NCI-H526 (cell line): ENCODE results near the gene STPG1.

Experiments
- DNase-seq, 2 experiments: peaks; one replicate each; lab custom pipeline; 2025; lab: John Stamatoyannopoulos, UW

The STPG1 gene

DNA sequence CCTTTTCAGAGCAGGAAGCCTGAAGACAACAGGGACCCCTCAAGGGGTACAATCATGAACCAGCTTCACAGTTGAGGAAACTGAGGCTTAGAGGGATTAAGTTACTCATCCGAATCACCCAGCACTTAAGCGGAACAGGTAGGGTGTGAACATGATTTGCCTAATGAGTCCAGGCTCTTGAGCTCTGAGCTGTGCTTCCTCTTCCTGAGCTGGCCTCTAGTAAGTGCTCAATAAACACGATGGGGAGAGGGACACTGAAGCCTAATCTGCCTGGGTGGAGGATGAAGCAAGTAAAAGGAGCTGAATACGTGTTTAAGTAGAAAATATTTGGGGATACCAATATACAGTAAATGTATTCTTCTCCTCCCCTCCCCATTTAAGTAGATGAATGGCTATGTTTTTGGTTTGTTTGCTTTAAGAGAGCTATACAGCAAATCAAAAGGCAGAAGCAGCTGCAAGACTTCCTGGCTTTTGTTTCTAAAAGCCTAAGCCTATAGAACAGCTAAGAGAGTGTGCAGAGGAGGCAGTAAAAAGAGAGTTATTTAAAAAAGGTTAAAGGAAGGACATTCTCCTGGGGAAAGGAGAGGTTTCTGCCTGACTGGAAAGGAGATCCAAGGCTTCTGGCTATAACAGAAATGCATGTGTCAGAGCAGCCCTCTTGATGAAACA, 20.5 kb downstream of the STPG1 start:
- no peak for DNase-seq

DNA sequence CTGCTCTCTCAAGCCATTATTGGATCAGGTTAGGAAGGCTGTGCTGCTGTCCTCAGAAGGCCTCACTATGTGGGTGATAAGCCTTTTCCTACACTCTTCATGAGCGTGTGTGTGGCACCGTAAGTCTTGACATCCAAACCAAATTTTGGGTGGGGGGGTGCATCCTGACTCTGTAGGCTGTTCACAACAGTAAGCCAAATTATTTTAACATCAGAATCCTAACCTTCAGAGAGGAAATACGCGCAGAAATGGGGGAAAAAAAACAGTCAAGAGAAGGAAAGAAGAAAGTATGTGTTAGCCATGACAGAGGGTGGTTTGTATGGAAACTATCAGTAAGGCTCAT, 21.0 kb downstream of the STPG1 start:
- no peak for DNase-seq

DNA sequence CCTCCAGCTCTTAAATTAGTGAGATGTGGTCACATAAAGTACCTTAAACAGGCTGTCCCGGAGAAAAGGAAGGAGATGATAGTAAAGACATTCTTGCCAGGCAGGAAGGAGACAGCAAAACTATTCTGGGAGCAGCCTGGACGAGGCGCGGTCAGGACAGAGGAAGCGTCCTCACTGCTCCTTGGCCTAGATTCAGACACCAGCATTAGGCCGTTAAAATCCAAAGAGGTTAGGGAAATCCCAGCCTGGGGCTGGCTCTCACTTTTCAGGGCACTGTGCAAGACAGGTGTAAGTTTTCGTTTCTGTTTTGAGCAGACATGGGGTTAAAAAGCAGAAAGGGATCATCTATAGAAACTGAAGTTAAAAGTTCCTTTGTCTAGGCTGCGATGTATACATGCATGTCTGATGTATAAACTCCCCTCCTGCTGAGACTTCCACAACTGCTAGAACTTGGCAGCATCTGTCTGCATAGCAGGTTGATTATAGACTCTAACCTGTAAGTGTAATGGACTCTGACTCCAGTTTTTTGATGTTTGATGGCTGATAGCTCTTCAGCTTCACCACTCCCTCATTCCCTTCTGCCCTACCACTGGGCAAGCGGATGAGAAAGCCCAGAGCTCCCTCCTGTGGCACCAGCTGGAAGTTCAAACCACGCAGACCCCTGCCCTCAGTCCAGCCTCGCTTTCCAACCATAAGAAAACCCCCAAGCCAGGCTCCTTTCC, 21.5 kb downstream of the STPG1 start:
- DNase-seq = peak; percentile 25 to 84

GRCh38 chr1:24390924-24391782, 22.4 kb downstream of the STPG1 start:
- DNase-seq = peak; percentile 62 to 84

GRCh38 chr1:24389231-24389678, 24.3 kb downstream of the STPG1 start:
- no peak for DNase-seq

GRCh38 chr1:24388331-24388885, 25.2 kb downstream of the STPG1 start:
- DNase-seq = no peak

DNA sequence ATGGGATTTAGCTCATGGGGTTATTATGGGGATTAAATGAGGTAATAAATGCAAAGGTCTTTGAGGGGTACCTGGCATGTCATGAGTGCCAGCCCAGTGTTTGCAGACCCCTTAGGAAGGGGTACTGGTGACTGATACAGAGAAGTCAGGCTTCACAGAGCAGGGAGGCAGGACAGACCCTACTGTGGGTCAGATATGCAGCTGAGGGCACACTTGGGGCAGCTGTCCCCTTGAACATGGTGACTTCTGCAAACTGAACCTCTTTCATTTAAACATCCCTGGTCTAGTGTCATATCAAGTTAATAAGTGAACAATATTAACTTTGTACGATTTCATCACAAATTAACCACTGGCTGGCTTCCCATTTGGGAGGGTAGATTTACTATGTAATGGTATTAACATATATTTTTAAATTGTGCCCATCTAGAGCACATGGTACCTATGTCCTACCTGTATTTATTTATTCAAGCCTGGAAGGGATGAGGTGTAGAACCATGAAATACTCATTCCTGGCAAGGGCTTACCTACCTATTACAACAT, 25.9 kb downstream of the STPG1 start:
- DNase-seq = no peak

GRCh38 chr1:24386931-24387330, 26.7 kb downstream of the STPG1 start:
- DNase-seq = no peak

- peak; percentile 80 to 82 for DNase-seq
These were observed 27.3 kb downstream of the STPG1 start for GRCh38 chr1:24386241-24386640.

GRCh38 chr1:24385160-24385940, 28.2 kb downstream of the STPG1 start:
- DNase-seq = peak in 1 of 2 experiments; percentile 19

DNA sequence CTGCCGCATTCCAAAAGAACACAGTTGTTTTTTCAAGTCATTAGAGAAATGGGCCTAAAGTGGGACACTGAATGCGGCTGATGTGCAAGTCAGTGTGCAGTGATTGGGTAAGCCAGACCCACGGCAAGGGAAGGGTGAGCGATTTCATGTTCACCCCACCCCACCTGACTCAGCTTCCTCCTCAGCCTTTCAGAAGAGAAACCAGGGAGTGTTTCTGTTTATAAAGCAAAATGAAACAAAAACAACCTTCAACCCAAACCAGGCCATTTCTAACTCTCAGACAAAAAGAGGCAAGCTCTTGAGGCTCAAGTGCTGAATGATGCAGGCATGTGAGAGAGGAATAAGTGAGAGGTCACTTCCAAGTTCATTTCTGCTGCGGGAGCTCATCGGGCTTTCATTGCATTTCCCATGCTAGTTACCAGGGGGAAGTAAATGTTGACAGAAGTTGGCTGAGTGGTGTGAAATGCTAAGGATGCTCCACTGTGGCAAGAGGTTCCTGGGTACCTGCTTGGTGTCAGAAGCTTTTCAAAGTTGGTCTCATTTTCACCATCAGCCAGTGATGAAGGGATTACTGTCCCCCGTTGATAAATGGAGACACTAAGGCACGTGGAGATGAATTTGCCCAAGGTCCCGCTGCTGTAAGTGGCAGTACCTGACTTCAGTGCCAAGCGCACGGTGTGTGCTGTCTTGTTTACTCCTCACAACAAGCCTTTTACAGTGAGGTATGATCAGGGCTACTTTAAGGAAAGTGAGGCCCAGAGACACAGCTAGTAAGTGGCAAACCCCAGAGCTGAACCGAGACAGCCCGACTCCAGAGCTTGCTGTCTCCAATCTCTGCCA, 29.1 kb downstream of the STPG1 start:
- no peak for DNase-seq

- DNase-seq = no peak
These were observed 30.1 kb downstream of the STPG1 start for GRCh38 chr1:24383381-24383940.

DNA sequence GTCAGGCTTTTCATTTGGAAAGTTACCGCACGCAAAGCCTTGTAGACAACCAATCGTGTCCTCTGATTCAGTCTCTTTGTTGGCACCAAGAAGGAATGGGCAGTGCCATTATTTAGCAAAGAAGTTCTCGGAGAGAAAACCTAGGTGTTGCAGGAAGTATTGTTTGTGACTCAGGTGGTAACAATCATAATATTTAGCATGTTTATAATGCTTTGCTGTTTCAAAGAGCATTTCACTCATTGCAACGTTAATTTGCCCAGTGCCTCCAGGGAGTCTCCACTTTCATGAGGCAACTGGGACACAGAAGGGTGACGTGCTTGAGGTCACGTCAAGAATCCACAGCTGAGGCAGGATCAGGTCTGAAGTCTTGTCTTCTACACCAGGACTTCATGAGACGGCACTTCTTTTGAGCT, 31.4 kb downstream of the STPG1 start:
- DNase-seq = no peak

DNA sequence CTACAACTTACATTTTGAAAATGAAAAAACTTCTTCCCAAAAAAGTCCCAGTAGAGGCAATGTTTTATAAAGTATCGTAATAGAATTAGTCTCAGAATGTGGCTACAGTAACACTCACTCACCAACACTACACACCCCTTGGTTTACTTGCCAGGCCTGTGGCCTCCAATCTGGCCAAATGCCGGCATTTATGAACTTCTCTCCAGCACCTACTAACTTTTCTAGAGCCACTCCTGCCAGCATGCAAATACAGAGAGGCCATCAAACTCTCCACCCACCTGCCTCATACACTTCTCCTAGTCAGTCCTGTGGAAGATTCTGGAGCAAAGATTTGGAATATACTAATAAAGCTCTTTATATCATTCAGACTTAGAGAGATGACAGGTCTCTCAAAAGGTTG, 32.3 kb downstream of the STPG1 start:
- no peak for DNase-seq

DNA sequence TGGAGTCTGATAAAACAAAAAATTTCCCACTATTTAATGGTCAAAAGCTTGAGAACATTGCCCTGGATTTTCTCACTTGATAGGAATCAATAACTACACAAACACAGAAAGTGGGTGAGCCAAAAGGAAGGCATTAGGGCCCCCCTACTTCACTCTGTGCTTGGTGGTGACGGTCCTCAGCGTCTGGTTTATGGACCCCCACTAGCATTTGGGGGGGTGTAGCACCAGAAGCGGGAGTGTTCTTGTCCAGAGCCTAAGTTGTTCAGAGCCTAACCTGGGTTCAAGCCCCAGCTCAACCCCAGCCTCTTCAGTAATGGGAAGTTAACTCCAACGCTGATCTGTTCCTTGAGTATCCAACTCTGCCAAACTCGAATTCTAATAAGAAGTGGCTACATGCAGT, 33.1 kb downstream of the STPG1 start:
- DNase-seq = no peak

GRCh38 chr1:24379733-24380315, 33.8 kb downstream of the STPG1 start:
- no peak for DNase-seq

- no peak for DNase-seq
These were observed 38.4 kb downstream of the STPG1 start for GRCh38 chr1:24374891-24375786.

GRCh38 chr1:24373710-24374109, 39.9 kb downstream of the STPG1 start:
- no peak for DNase-seq

DNA sequence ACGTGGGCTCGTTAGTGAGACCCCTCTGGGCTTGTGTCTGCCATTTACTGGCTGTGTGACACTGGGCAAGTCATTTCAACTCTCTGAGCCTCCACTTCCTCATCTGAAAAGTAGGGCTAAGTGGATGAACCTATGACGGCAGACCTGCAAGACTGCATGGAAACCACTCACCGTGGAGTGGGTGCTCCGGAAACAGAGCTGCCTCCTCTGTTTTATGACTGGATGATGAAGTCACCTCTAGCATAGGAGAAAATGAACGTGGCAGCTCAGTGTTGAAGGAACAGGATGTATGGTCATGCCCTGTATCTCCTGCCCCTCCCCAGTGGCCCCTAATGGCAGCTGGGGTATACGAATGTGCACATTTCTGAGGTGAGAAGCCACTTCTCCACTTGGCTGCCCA, 40.5 kb downstream of the STPG1 start:
- no peak for DNase-seq
